ENCODE data around the gene ALDH1A1. TPM values are rescaled to one million over a fixed set of nuclear protein-coding genes. Genes with fewer than 3 reads are reported as not detected.

ALDH1A1 gene
- total RNA-seq, 1 experiment from 2014 or later, result 17.7 TPM

- Mint-ChIP-seq H3K36me3 (ENCODE audit: insufficient read depth, unreplicated experiment) (no peaks in the 10 kb centered on the region), H3K9me3 (ENCODE audit: low read depth, unreplicated experiment) (no peaks in the 10 kb centered on the region), H3K27ac (ENCODE audit: unreplicated experiment) (no peak overlapping the region), H3K4me1 (ENCODE audit: low read depth, unreplicated experiment) (no peaks in the 10 kb centered on the region), H3K4me3 (ENCODE audit: low read depth, unreplicated experiment) (no peak overlapping the region), H3K27me3 (ENCODE audit: unreplicated experiment) (no peaks in the 10 kb centered on the region)
- intact Hi-C loops (cut with micrococcal nuclease; ENCODE audit: unreplicated experiment), result no loop called here
- CTCF ChIA-PET, result no interaction called here
- BruUV-seq (replicated peaks), result no TSS peak
- TF ChIP-seq, protein P1, sequence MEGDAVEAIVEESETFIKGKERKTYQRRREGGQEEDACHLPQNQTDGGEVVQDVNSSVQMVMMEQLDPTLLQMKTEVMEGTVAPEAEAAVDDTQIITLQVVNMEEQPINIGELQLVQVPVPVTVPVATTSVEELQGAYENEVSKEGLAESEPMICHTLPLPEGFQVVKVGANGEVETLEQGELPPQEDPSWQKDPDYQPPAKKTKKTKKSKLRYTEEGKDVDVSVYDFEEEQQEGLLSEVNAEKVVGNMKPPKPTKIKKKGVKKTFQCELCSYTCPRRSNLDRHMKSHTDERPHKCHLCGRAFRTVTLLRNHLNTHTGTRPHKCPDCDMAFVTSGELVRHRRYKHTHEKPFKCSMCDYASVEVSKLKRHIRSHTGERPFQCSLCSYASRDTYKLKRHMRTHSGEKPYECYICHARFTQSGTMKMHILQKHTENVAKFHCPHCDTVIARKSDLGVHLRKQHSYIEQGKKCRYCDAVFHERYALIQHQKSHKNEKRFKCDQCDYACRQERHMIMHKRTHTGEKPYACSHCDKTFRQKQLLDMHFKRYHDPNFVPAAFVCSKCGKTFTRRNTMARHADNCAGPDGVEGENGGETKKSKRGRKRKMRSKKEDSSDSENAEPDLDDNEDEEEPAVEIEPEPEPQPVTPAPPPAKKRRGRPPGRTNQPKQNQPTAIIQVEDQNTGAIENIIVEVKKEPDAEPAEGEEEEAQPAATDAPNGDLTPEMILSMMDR (IDR thresholded peaks at IDR 0.05; ENCODE audit: unreplicated experiment), result no peak
- DNase-seq, result no peak
Observed at GRCh38 chr9:72912476-72913381, 40.1 kb downstream of the ALDH1A1 start.

GRCh38 chr9:72911816-72912215, 41.0 kb downstream of the ALDH1A1 start:
- CTCF ChIA-PET, result no interaction called here
- TF ChIP-seq, protein P1 (IDR thresholded peaks at IDR 0.05; ENCODE audit: unreplicated experiment), result no peak
- intact Hi-C loops (cut with micrococcal nuclease; ENCODE audit: unreplicated experiment), result no loop called here
- DNase-seq, result no peak
- no TSS peak for BruUV-seq (replicated peaks)
- Mint-ChIP-seq H3K9me3 (ENCODE audit: low read depth, unreplicated experiment) (no peaks in the 10 kb centered on the region), H3K4me3 (ENCODE audit: low read depth, unreplicated experiment) (no peak overlapping the region), H3K36me3 (ENCODE audit: insufficient read depth, unreplicated experiment) (no peaks in the 10 kb centered on the region), H3K27me3 (ENCODE audit: unreplicated experiment) (no peaks in the 10 kb centered on the region), H3K4me1 (ENCODE audit: low read depth, unreplicated experiment) (peaks cover 6% of the 10 kb centered on the region), H3K27ac (ENCODE audit: unreplicated experiment) (no peak overlapping the region)

DNA sequence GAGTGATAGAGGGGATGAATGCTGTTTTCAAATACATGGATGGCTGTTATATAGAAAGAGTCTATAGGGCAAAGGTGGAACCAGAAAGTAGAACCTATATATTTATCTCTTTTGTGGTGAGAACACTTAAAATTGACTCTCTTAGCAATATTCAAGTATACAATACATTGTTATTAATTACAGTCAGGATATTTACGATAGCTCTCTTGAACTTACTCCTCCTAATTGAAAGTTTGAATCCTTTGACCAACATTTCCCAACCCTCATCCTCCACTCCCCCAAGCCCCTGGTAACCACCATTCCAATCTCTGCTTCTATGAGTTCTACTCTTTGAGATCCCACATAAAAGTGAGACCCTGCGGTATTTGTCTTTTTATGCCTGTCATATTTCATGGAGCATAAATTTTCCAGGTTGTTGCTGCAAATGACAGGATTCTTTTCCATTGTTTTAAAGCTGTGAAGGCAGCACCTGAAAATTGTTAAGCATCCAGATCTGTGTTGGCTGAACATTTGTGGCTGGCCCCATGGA, 41.5 kb downstream of the ALDH1A1 start:
- peaks cover 8% of the 10 kb centered on the region for H3K4me1 Mint-ChIP-seq (ENCODE audit: low read depth, unreplicated experiment)
- no peaks in the 10 kb centered on the region for H3K36me3 Mint-ChIP-seq (ENCODE audit: insufficient read depth, unreplicated experiment)
- TF ChIP-seq, protein P1 (IDR thresholded peaks at IDR 0.05; ENCODE audit: unreplicated experiment), result no peak
- no peak overlapping the region for H3K4me3 Mint-ChIP-seq (ENCODE audit: low read depth, unreplicated experiment)
- no peaks in the 10 kb centered on the region for H3K27me3 Mint-ChIP-seq (ENCODE audit: unreplicated experiment)
- no TSS peak for BruUV-seq (replicated peaks)
- no peak for DNase-seq
- no peak overlapping the region for H3K27ac Mint-ChIP-seq (ENCODE audit: unreplicated experiment)
- H3K9me3 Mint-ChIP-seq (ENCODE audit: low read depth, unreplicated experiment), result no peaks in the 10 kb centered on the region
- CTCF ChIA-PET, result no interaction called here
- intact Hi-C loops (cut with micrococcal nuclease; ENCODE audit: unreplicated experiment), result no loop called here

GRCh38 chr9:72909428-72909827, 43.4 kb downstream of the ALDH1A1 start:
- Mint-ChIP-seq H3K4me1 (ENCODE audit: low read depth, unreplicated experiment) (peaks cover 8% of the 10 kb centered on the region), H3K9me3 (ENCODE audit: low read depth, unreplicated experiment) (no peaks in the 10 kb centered on the region), H3K4me3 (ENCODE audit: low read depth, unreplicated experiment) (no peak overlapping the region), H3K27ac (ENCODE audit: unreplicated experiment) (no peak overlapping the region), H3K36me3 (ENCODE audit: insufficient read depth, unreplicated experiment) (no peaks in the 10 kb centered on the region), H3K27me3 (ENCODE audit: unreplicated experiment) (no peaks in the 10 kb centered on the region)
- TF ChIP-seq, protein P1 (IDR thresholded peaks at IDR 0.05; ENCODE audit: unreplicated experiment), result no peak
- BruUV-seq (replicated peaks), result no TSS peak
- DNase-seq, result peak; percentile 4
- intact Hi-C loops (cut with micrococcal nuclease; ENCODE audit: unreplicated experiment), result no loop called here
- CTCF ChIA-PET, result no interaction called here
